Endothelial cell (in vitro differentiated cells): ENCODE results near the gene RAB25. TPM values are rescaled to one million over a fixed set of nuclear protein-coding genes. Genes with fewer than 3 reads are reported as not detected.

Experiments used
- DNase-seq: peaks from one replicate; pipeline ENCODE4 v3.0.0; 2021; ENCODE audit warnings: low spot score
- H3K27ac Mint-ChIP-seq: one replicate; pipeline ENCODE4 v1.8.0; 2021; ENCODE audit warnings: mixed read lengths, inconsistent platforms; ENCODE audit not compliant: unreplicated experiment
- H3K27me3 Mint-ChIP-seq: one replicate; pipeline ENCODE4 v1.8.0; 2021; ENCODE audit warnings: mild to moderate bottlenecking, moderate library complexity, mixed read lengths, inconsistent platforms; ENCODE audit not compliant: unreplicated experiment
- H3K36me3 Mint-ChIP-seq: one replicate; pipeline ENCODE4 v1.8.0; 2021; ENCODE audit warnings: mild to moderate bottlenecking, low read depth, mixed read lengths, inconsistent platforms; ENCODE audit not compliant: unreplicated experiment
- H3K4me1 Mint-ChIP-seq: one replicate; pipeline ENCODE4 v1.8.0; 2021; ENCODE audit warnings: mild to moderate bottlenecking, mixed read lengths, inconsistent platforms; ENCODE audit not compliant: unreplicated experiment
- H3K4me3 Mint-ChIP-seq: one replicate; pipeline ENCODE4 v1.8.0; 2021; ENCODE audit warnings: mild to moderate bottlenecking, mixed read lengths, inconsistent platforms; ENCODE audit not compliant: unreplicated experiment
- H3K9me3 Mint-ChIP-seq: one replicate; pipeline ENCODE4 v1.8.0; 2021; ENCODE audit warnings: mixed read lengths, inconsistent platforms; ENCODE audit not compliant: unreplicated experiment
- total RNA-seq: library from RNA; stranded (reverse); fragmentation: NEBNext Ultra II Directional; extraction: Animal tissue kit (Norgen Biotek cat#: 25700); gene quantifications from one replicate; pipeline ENCODE4 v1.2.1, GENCODE V29; 2021; ENCODE audit not compliant: unreplicated experiment
- TF ChIP-seq, protein P1 (sequence below): fragments of 200-600 bp; sonication (generic); IDR thresholded peaks from one replicate; pipeline ENCODE4 v1.5.0; 2021; ENCODE audit warnings: antibody characterized with exemption; ENCODE audit not compliant: unreplicated experiment

The RAB25 gene
- total RNA-seq, 1 donor from 2014 or later, result 1.6 TPM

- Mint-ChIP-seq H3K27ac (peak within 1 kb of the TSS; percentile 98), H3K27me3 (peaks cover 11% of the 10 kb centered on the region), H3K36me3 (peaks cover 27% of the 10 kb centered on the region), H3K9me3 (no peaks in the 10 kb centered on the region), H3K4me1 (peaks cover 24% of the 10 kb centered on the region), H3K4me3 (peak within 1 kb of the TSS; percentile 99)
- peak; percentile 86 for DNase-seq
- TF ChIP-seq, protein P1, sequence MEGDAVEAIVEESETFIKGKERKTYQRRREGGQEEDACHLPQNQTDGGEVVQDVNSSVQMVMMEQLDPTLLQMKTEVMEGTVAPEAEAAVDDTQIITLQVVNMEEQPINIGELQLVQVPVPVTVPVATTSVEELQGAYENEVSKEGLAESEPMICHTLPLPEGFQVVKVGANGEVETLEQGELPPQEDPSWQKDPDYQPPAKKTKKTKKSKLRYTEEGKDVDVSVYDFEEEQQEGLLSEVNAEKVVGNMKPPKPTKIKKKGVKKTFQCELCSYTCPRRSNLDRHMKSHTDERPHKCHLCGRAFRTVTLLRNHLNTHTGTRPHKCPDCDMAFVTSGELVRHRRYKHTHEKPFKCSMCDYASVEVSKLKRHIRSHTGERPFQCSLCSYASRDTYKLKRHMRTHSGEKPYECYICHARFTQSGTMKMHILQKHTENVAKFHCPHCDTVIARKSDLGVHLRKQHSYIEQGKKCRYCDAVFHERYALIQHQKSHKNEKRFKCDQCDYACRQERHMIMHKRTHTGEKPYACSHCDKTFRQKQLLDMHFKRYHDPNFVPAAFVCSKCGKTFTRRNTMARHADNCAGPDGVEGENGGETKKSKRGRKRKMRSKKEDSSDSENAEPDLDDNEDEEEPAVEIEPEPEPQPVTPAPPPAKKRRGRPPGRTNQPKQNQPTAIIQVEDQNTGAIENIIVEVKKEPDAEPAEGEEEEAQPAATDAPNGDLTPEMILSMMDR, result no peak
These were observed 40.5 kb upstream of the RAB25 start, which contains the start of gene SSR2 for GRCh38 chr1:156020293-156021092. Gene SSR2 (minus strand): TSS chr1:156020951. CDS start chr1:156020167, 784 bp downstream.

- TF ChIP-seq, protein P1, result no peak
- Mint-ChIP-seq H3K4me3 (peak overlapping the region; percentile 99), H3K27me3 (peaks cover 11% of the 10 kb centered on the region), H3K36me3 (peaks cover 27% of the 10 kb centered on the region), H3K27ac (peak overlapping the region; percentile 98), H3K4me1 (peaks cover 24% of the 10 kb centered on the region), H3K9me3 (no peaks in the 10 kb centered on the region)
- DNase-seq, result no peak
These were observed 39.9 kb upstream of the RAB25 start for GRCh38 chr1:156021093-156021428.

GRCh38 chr1:156021954-156022353 is 39.0 kb upstream of the RAB25 start:
- Mint-ChIP-seq H3K27me3 (peaks cover 11% of the 10 kb centered on the region), H3K36me3 (peaks cover 22% of the 10 kb centered on the region), H3K4me1 (peaks cover 24% of the 10 kb centered on the region), H3K27ac (peak overlapping the region; percentile 54), H3K4me3 (no peak overlapping the region), H3K9me3 (no peaks in the 10 kb centered on the region)
- DNase-seq, result no peak
- TF ChIP-seq, protein P1, result no peak

DNA sequence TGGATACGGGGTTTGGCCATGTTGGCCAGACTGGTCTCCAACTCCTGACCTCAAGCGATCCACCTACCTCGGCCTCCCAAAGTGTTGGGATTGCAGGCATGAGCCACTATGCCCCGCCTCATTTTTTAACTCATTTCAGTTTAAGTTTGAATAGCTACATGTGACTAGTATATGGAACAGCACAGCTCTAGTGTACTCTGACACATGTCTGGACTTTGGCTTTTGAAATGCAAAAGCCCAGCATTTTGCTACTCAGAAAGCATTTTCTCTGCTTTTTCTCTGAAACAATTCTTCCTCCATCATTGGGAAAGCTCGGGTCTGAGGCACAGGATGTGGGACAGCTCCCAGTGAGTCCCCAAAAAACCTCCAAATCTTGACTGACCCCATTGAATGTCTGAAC is 36.2 kb upstream of the RAB25 start:
- TF ChIP-seq, protein P1, result no peak
- H3K9me3 Mint-ChIP-seq, result no peaks in the 10 kb centered on the region
- H3K4me3 Mint-ChIP-seq, result no peak overlapping the region
- peaks cover 15% of the 10 kb centered on the region for H3K4me1 Mint-ChIP-seq
- no peak for DNase-seq
- H3K36me3 Mint-ChIP-seq, result peaks cover 10% of the 10 kb centered on the region
- no peak overlapping the region for H3K27ac Mint-ChIP-seq
- H3K27me3 Mint-ChIP-seq, result peaks cover 6% of the 10 kb centered on the region

- H3K4me3 Mint-ChIP-seq, result no peak overlapping the region
- TF ChIP-seq, protein P1, result no peak
These were observed 35.1 kb upstream of the RAB25 start for GRCh38 chr1:156025876-156026275.

More at GRCh38 chr1:156025876-156026275, 35.1 kb upstream of the RAB25 start:
- Mint-ChIP-seq H3K4me1 (peaks cover 8% of the 10 kb centered on the region), H3K27me3 (no peaks in the 10 kb centered on the region), H3K36me3 (peaks cover 4% of the 10 kb centered on the region), H3K27ac (no peak overlapping the region), H3K9me3 (no peaks in the 10 kb centered on the region)
- peak; percentile 75 for DNase-seq
